Epithelial cell of proximal tubule (primary cell): ENCODE data around the gene PROCA1. TPM values are rescaled to one million over a fixed set of nuclear protein-coding genes. Genes with fewer than 3 reads are reported as not detected.

Experiments used
- DNase-seq: peaks from one replicate; pipeline ENCODE4 v3.0.0-alpha.2; 2011; ENCODE audit warnings: low read depth
- H3K4me3 ChIP-seq: 2 replicates; pipeline ENCODE4 v1.5.1; 2011; ENCODE audit warnings: low read depth, mild to moderate bottlenecking, low read length
- CTCF ChIP-seq: conservative IDR thresholded peaks from 2 replicates; pipeline ENCODE4 v1.5.1; 2012; ENCODE audit warnings: low read depth, mild to moderate bottlenecking, low read length
- total RNA-seq: library from RNA; depleted of rRNA; stranded (reverse); fragments of >200 nt; gene quantifications from 2 replicates; pipeline ENCODE4 v1.2.3, GENCODE V29; 2015

PROCA1 gene
- total RNA-seq = under 0.01 and 0.58 TPM in 2 replicates

GRCh38 chr17:28711723-28712031 lies at the start of gene PROCA1:
PROCA1 (minus strand) TSS chr17:28711888; CDS start chr17:28711660, 228 bp downstream.
- H3K4me3 ChIP-seq = peak within 1 kb of the TSS; percentile 56
- no peak for DNase-seq
- TF ChIP-seq CTCF = no peak

GRCh38 chr17:28760601-28761562 lies 49.2 kb upstream of the PROCA1 start:
- no peak for DNase-seq
- TF ChIP-seq CTCF = no peak

GRCh38 chr17:28759256-28759865 lies 47.7 kb upstream of the PROCA1 start:
- TF ChIP-seq CTCF = no peak
- H3K4me3 ChIP-seq = no peak overlapping the region
- no peak for DNase-seq

More at GRCh38 chr17:28760601-28761562, 49.2 kb upstream of the PROCA1 start:
- no peak overlapping the region for H3K4me3 ChIP-seq

- DNase-seq = no peak
- no peak for TF ChIP-seq CTCF
- H3K4me3 ChIP-seq = no peak overlapping the region
These were observed 46.9 kb upstream of the PROCA1 start for GRCh38 chr17:28758411-28759121.

GRCh38 chr17:28756049-28756804 lies 44.5 kb upstream of the PROCA1 start:
- no peak for DNase-seq
- TF ChIP-seq CTCF = no peak
- no peak overlapping the region for H3K4me3 ChIP-seq

GRCh38 chr17:28755486-28755885 lies 43.8 kb upstream of the PROCA1 start:
- DNase-seq = no peak
- no peak for TF ChIP-seq CTCF
- H3K4me3 ChIP-seq = no peak overlapping the region
